ENCODE measurements around the gene KDM4C. TPM values are rescaled to one million over a fixed set of nuclear protein-coding genes. Genes with fewer than 3 reads are reported as not detected.

Gene KDM4C
- total RNA-seq, 2 experiments from 2014 or later = 51.5 to 60.3 TPM

GRCh38 chr9:6733257-6733656 lies 24.5 kb upstream of the KDM4C start:
- Histone ChIP-seq H3K36me3 (ENCODE audit: insufficient read depth, low read length) (no peaks in the 10 kb centered on the region), H3K4me3 (ENCODE audit: low read depth, low read length, poor library complexity, severe bottlenecking) (no peak overlapping the region), H3K4me2 (ENCODE audit: low read length) (no peak overlapping the region), H2AFZ (ENCODE audit: low read length) (no peak overlapping the region), H3K9me3 (ENCODE audit: low read length) (no peaks in the 10 kb centered on the region), H4K20me1 (ENCODE audit: insufficient read depth, low read length) (no peaks in the 10 kb centered on the region), H3K9me2 (ENCODE audit: insufficient read depth, low read length) (no peaks in the 10 kb centered on the region), H3K27ac (ENCODE audit: low read depth, low read length, poor library complexity, severe bottlenecking) (no peak overlapping the region), H3K79me2 (ENCODE audit: insufficient read depth, low read depth, low read length) (no peaks in the 10 kb centered on the region), H3K4me1 (ENCODE audit: insufficient read depth, low read length, poor library complexity, severe bottlenecking) (no peaks in the 10 kb centered on the region)
- DNase-seq (ENCODE audit: low spot score) = no peak
- POLR2A ChIA-PET = no interaction called here
- BruUV-seq (replicated peaks) = no TSS peak
- intact Hi-C loops (cut with micrococcal nuclease; ENCODE audit: unreplicated experiment) = no loop called here
- CTCF ChIA-PET (ENCODE audit: unreplicated experiment) = no interaction called here
- TF ChIP-seq CTCF (conservative IDR thresholded peaks at IDR 0.05; ENCODE audit: low read length) (no peak), EZH2phosphoT487 (IDR thresholded peaks at IDR 0.05; ENCODE audit: borderline replicate concordance, low read depth, low read length) (no peak)

GRCh38 chr9:6733831-6734230 lies 23.9 kb upstream of the KDM4C start:
- Histone ChIP-seq H3K4me3 (ENCODE audit: low read depth, low read length, poor library complexity, severe bottlenecking) (no peak overlapping the region), H3K4me2 (ENCODE audit: low read length) (no peak overlapping the region), H3K36me3 (ENCODE audit: insufficient read depth, low read length) (no peaks in the 10 kb centered on the region), H3K79me2 (ENCODE audit: insufficient read depth, low read depth, low read length) (no peaks in the 10 kb centered on the region), H3K9me3 (ENCODE audit: low read length) (no peaks in the 10 kb centered on the region), H3K9me2 (ENCODE audit: insufficient read depth, low read length) (no peaks in the 10 kb centered on the region), H3K27ac (ENCODE audit: low read depth, low read length, poor library complexity, severe bottlenecking) (no peak overlapping the region), H3K4me1 (ENCODE audit: insufficient read depth, low read length, poor library complexity, severe bottlenecking) (no peaks in the 10 kb centered on the region), H2AFZ (ENCODE audit: low read length) (no peak overlapping the region), H4K20me1 (ENCODE audit: insufficient read depth, low read length) (no peaks in the 10 kb centered on the region)
- no peak for TF ChIP-seq EZH2phosphoT487 (IDR thresholded peaks at IDR 0.05; ENCODE audit: borderline replicate concordance, low read depth, low read length)
- TF ChIP-seq CTCF (conservative IDR thresholded peaks at IDR 0.05; ENCODE audit: low read length) = no peak
- DNase-seq (ENCODE audit: low spot score) = no peak
- no TSS peak for BruUV-seq (replicated peaks)
- intact Hi-C loops (cut with micrococcal nuclease; ENCODE audit: unreplicated experiment) = no loop called here
- CTCF ChIA-PET (ENCODE audit: unreplicated experiment) = no interaction called here
- POLR2A ChIA-PET = no interaction called here

- H3K4me2 ChIP-seq (ENCODE audit: low read length) = no peak overlapping the region
- no peaks in the 10 kb centered on the region for H3K9me3 ChIP-seq (ENCODE audit: low read length)
- no peak overlapping the region for H3K4me3 ChIP-seq (ENCODE audit: low read depth, low read length, poor library complexity, severe bottlenecking)
- no TSS peak for BruUV-seq (replicated peaks)
- CTCF ChIA-PET (ENCODE audit: unreplicated experiment) = no interaction called here
- POLR2A ChIA-PET = no interaction called here
- no peaks in the 10 kb centered on the region for H4K20me1 ChIP-seq (ENCODE audit: insufficient read depth, low read length)
- H3K9me2 ChIP-seq (ENCODE audit: insufficient read depth, low read length) = no peaks in the 10 kb centered on the region
- H3K79me2 ChIP-seq (ENCODE audit: insufficient read depth, low read depth, low read length) = no peaks in the 10 kb centered on the region
- H3K4me1 ChIP-seq (ENCODE audit: insufficient read depth, low read length, poor library complexity, severe bottlenecking) = no peaks in the 10 kb centered on the region
- no peaks in the 10 kb centered on the region for H3K36me3 ChIP-seq (ENCODE audit: insufficient read depth, low read length)
- DNase-seq (ENCODE audit: low spot score) = no peak
- no peak for TF ChIP-seq CTCF (conservative IDR thresholded peaks at IDR 0.05; ENCODE audit: low read length)
- H2AFZ ChIP-seq (ENCODE audit: low read length) = no peak overlapping the region
- intact Hi-C loops (cut with micrococcal nuclease; ENCODE audit: unreplicated experiment) = no loop called here
- H3K27ac ChIP-seq (ENCODE audit: low read depth, low read length, poor library complexity, severe bottlenecking) = no peak overlapping the region
Observed at GRCh38 chr9:6735422-6735821, 22.4 kb upstream of the KDM4C start.
